K562 (cell line): Measurements from ENCODE around the gene LRRC3C. TPM values are rescaled to one million over a fixed set of nuclear protein-coding genes. Genes with fewer than 3 reads are reported as not detected.
A peak's percentile ranks its signal among the peaks of the same experiment; 100 is the strongest.

Experiments used
- ATAC-seq: fragments of 200-7000 bp; cut with Tn5 transposase; 3 replicates; pipeline ENCODE4 v1.9.1; 2020; ENCODE audit warnings: moderate library complexity
- BruUV-seq: library from RNA; stranded (reverse); fragments of 400-500 nt; replicated peaks from 2 replicates; lab custom pipeline; 2021; lab: Mats Ljungman, UMichigan
- CTCF ChIA-PET: fragments of 300-600 bp; formaldehyde crosslinking; extraction: SDS; loops from one replicate; lab custom pipeline; 2021; ENCODE audit warnings: low intra/inter-chr PET ratio; lab: Yijun Ruan, JAX
- POLR2A ChIA-PET: fragments of 300-600, 350-650 bp; sonication (Branson Sonifier 250); formaldehyde crosslinking; extraction: SDS; loops from one replicate; lab custom pipeline; 2021; ENCODE audit warnings: antibody characterized with exemption, inconsistent platforms; lab: Yijun Ruan, JAX
- DNase-seq, 4 experiments: peaks; one replicate each; pipeline versions ENCODE4 v3.0.0 to v3.0.0-alpha.2; 2011 to 2018; ENCODE audit warnings: low spot score in 3 of 4, mixed read lengths in 3 of 4; ENCODE audit errors: extremely low read depth in 1 of 4
- FAIRE-seq: peaks from 2 replicates; lab custom pipeline; 2011; peaks lifted over from hg19 to GRCh38; lab: Jason Lieb, UNC
- H2AFZ ChIP-seq: 2 replicates; pipeline ENCODE4 v1.6.0; 2011; ENCODE audit warnings: low read depth, low read length, control low read depth, inconsistent platforms
- H3K27ac ChIP-seq: fragments of 200-600 bp; 3 replicates; pipeline ENCODE4 v1.8.0; 2011; ENCODE audit warnings: low read depth, mild to moderate bottlenecking, control low read depth, inconsistent platforms, low read length, moderate library complexity, mixed read lengths; ENCODE audit errors: extremely low read depth
- H3K27me3 ChIP-seq, 2 experiments: fragments of 300-600 bp in 1 of 2; 2 replicates in 1 of 2; 3 replicates in 1 of 2; pipeline versions ENCODE4 v1.6.0 to v1.8.0; 2011; ENCODE audit warnings: inconsistent platforms in 2 of 2, low read length in 2 of 2, mild to moderate bottlenecking in 1 of 2, mixed read lengths in 1 of 2, moderate library complexity in 1 of 2; ENCODE audit not compliant: control insufficient read depth in 2 of 2, insufficient read depth in 2 of 2
- H3K36me3 ChIP-seq: fragments of 300-600 bp; 3 replicates; pipeline ENCODE4 v1.8.0; 2011; ENCODE audit warnings: mild to moderate bottlenecking, low read length, inconsistent platforms; ENCODE audit not compliant: control insufficient read depth, insufficient read depth
- H3K4me1 ChIP-seq, 2 experiments: fragments of 200-600 bp in 1 of 2; replicated peaks in 1 of 2; 2 replicates in 1 of 2; 3 replicates in 1 of 2; pipeline versions ENCODE4 v1.5.1 to v1.8.0; 2011; ENCODE audit warnings: inconsistent platforms in 2 of 2, low read length in 2 of 2, mild to moderate bottlenecking in 1 of 2, mixed read lengths in 1 of 2, moderate library complexity in 1 of 2; ENCODE audit not compliant: control insufficient read depth in 2 of 2, insufficient read depth in 2 of 2
- H3K4me2 ChIP-seq: 2 replicates; pipeline ENCODE4 v1.6.1; 2011; ENCODE audit warnings: low read length, control low read depth, inconsistent platforms, mixed read lengths; ENCODE audit not compliant: insufficient read depth
- H3K4me3 ChIP-seq: fragments of 200-600 bp; sonication (generic), shearing (Covaris generic); 2 replicates; pipeline ENCODE4 v1.5.1; 2016; ENCODE audit warnings: control low read depth, inconsistent platforms
- H3K79me2 ChIP-seq: fragments of 200-600 bp; 3 replicates; pipeline ENCODE4 v1.8.0; 2011; ENCODE audit warnings: low read length, inconsistent platforms; ENCODE audit not compliant: control insufficient read depth, insufficient read depth
- H3K9ac ChIP-seq, 2 experiments: 2 replicates each; pipeline versions ENCODE4 v1.6.0 to v1.6.1; 2011; ENCODE audit warnings: low read depth in 2 of 2, low read length in 2 of 2, control low read depth in 1 of 2, inconsistent platforms in 1 of 2, mild to moderate bottlenecking in 1 of 2, mixed read lengths in 1 of 2; ENCODE audit not compliant: insufficient read depth in 1 of 2
- H3K9me1 ChIP-seq: one replicate; pipeline ENCODE4 v1.6.0; 2011; ENCODE audit warnings: inconsistent platforms, mild to moderate bottlenecking, low read length, moderate library complexity; ENCODE audit not compliant: control insufficient read depth, insufficient read depth
- H3K9me3 ChIP-seq: replicated peaks from 2 replicates; pipeline ENCODE4 v1.5.1; 2011; ENCODE audit warnings: low read depth, low read length, inconsistent platforms; ENCODE audit not compliant: control insufficient read depth, insufficient read depth
- H4K20me1 ChIP-seq: replicated peaks from 2 replicates; pipeline ENCODE4 v1.6.1; 2011; ENCODE audit warnings: low read length, inconsistent platforms, mixed read lengths; ENCODE audit not compliant: control insufficient read depth, insufficient read depth
- CBX1 ChIP-seq: sonication (generic); IDR thresholded peaks from 2 replicates; pipeline ENCODE4 v1.6.1; 2016; ENCODE audit warnings: antibody characterized with exemption, low read depth, mild to moderate bottlenecking
- CCAR2 ChIP-seq: fragments of 200-400 bp; formaldehyde crosslinking; IDR thresholded peaks from 2 replicates; pipeline ENCODE4 v1.6.1; 2017; ENCODE audit warnings: mild to moderate bottlenecking, low read depth, low read length
- CHD1 ChIP-seq: fragments of 200-600 bp; sonication (generic); IDR thresholded peaks from one replicate; pipeline ENCODE4 v1.6.1; 2012; ENCODE audit warnings: mild to moderate bottlenecking, moderate library complexity, low read length, inconsistent platforms
- FOXK2 ChIP-seq, 2 experiments: fragments of 450-650 bp; IDR thresholded peaks in 1 of 2; conservative IDR thresholded peaks in 1 of 2; 2 replicates each; pipeline ENCODE4 v1.6.1; 2016; ENCODE audit warnings: low read depth in 2 of 2, mild to moderate bottlenecking in 1 of 2
- MTA1 ChIP-seq: fragments of 450-650 bp; IDR thresholded peaks from 2 replicates; pipeline ENCODE4 v1.6.1; 2017; ENCODE audit warnings: borderline replicate concordance
- POLR2AphosphoS5 ChIP-seq: IDR thresholded peaks from 2 replicates; pipeline ENCODE4 v1.6.1; 2011; ENCODE audit warnings: mild to moderate bottlenecking, low read depth, low read length, moderate library complexity; ENCODE audit not compliant: control insufficient read depth, insufficient read depth
- SUPT5H ChIP-seq: fragments of 450-650 bp; IDR thresholded peaks from 2 replicates; pipeline ENCODE4 v1.6.1; 2016
- TAF7 ChIP-seq: fragments of 450-650 bp; IDR thresholded peaks from 2 replicates; pipeline ENCODE4 v1.6.1; 2016; ENCODE audit warnings: missing genetic modification characterization, missing compliant biosample characterization
- TCF7 ChIP-seq: sonication (generic); IDR thresholded peaks from 2 replicates; pipeline ENCODE4 v1.6.1; 2016; ENCODE audit warnings: antibody characterized with exemption, borderline replicate concordance
- TSHZ1 ChIP-seq: fragments of 250-450 bp; sonication (Bioruptor Pico); IDR thresholded peaks from 2 replicates; pipeline ENCODE4 v1.4.0; 2020; ENCODE audit warnings: mild to moderate bottlenecking, moderate library complexity
- WGBS: fragments of 100-300 bp; shearing (Covaris generic); methylation state at CpG from one replicate; pipeline ENCODE4 v1.1.6; 2016; ENCODE audit warnings: low coverage, mixed read lengths; ENCODE audit not compliant: insufficient coverage; ENCODE audit errors: missing lambda C conversion rate; 5-methylcytosine and 5-hydroxymethylcytosine counted together
- in situ Hi-C: fragments of 300-500 bp; cut with MboI; formaldehyde crosslinking; loops from 4 replicates; pipeline ENCODE4 v1.15.0; 2018; ENCODE audit warnings: inconsistent platforms, mixed read lengths
- intact Hi-C: fragments of 100-400 bp; cut with micrococcal nuclease; formaldehyde crosslinking; loops from 2 replicates; pipeline ENCODE4 v1.14.2; 2022
- polyA plus RNA-seq, 8 experiments: library from polyadenylated mRNA; depleted of rRNA in 4 of 8; stranded (reverse) in 5 of 8; unstranded in 3 of 8; fragments of >200 nt; fragmentation: Nextera tagmentation in 2 of 8; fragmentation: Illumina TruSeq in 1 of 8; extraction: Ambion mirVana in 2 of 8; extraction: Trizol in 1 of 8; gene quantifications; 2 replicates each; pipeline versions ENCODE4 v1.2.1 to v1.2.3, GENCODE V29; 2011 to 2014; ENCODE audit warnings: inconsistent platforms in 1 of 8, missing spikeins in 1 of 8
- total RNA-seq, 7 experiments: library from RNA; depleted of rRNA in 6 of 7; stranded (reverse); fragments of >200 nt in 6 of 7; fragmentation: Illumina TruSeq in 2 of 7; extraction: Trizol in 2 of 7; gene quantifications; 2 replicates each; pipeline versions ENCODE4 v1.2.1 to v1.2.3, GENCODE V29; 2011 to 2021; ENCODE audit warnings: low replicate concordance in 1 of 7

LRRC3C gene
- total and polyA plus RNA-seq, 9 of the 15 experiments (the other 6 are each of a cell fraction or from before 2014, with no cell fraction given): not detected

- 0% methylated on average over 15 of the region's 15 CpGs for WGBS
- FAIRE-seq: peak; percentile 51
These were observed 53.7 kb downstream of the LRRC3C start for GRCh38 chr17:39981207-39981741.

GRCh38 chr17:39981766-39982375 lies 54.3 kb downstream of the LRRC3C start:
- no peak for TF ChIP-seq MTA1
- no peak; the same call in 1 of the 2 replicates for TF ChIP-seq SUPT5H
- TF ChIP-seq TSHZ1: 0 out of 2 replicates have a peak, but pooled peaks have one; percentile 7
- 0 out of 4 replicates have a peak, but pooled peaks of 1 of the 2 experiments have one; percentile 2 for TF ChIP-seq FOXK2 (conservative IDR thresholded peaks at IDR 0.05 in 1 of 2, IDR thresholded peaks at IDR 0.05 in 1 of 2; ENCODE audit: low read depth in 2 of 2)
- 0 out of 2 replicates have a peak, but pooled peaks have one; percentile 12 for TF ChIP-seq TAF7 (tag)
- intact Hi-C loops: no loop called here
- in situ Hi-C loops: no loop called here
- Histone ChIP-seq H3K4me1 (peaks cover 5 to 12% of the 10 kb centered on the region in 2 experiments; a peak in 3 of 5 replicates), H4K20me1 (peaks cover 10% of the 10 kb centered on the region), H3K79me2 (peaks cover 39% of the 10 kb centered on the region), H3K9me1 (no peaks in the 10 kb centered on the region), H2AFZ (no peak overlapping the region), H3K4me2 (peak overlapping the region; percentile 92), H3K36me3 (peaks cover 49% of the 10 kb centered on the region), H3K9ac (peak overlapping the region; percentile 98 to 100), H3K9me3 (no peaks in the 10 kb centered on the region), H3K4me3 (peak overlapping the region; percentile 98), H3K27ac (peak overlapping the region; percentile 98), H3K27me3 (no peaks in the 10 kb centered on the region)
- ATAC-seq (no peak), DNase-seq (no peak), FAIRE-seq (peak; percentile 62)
- BruUV-seq: TSS peak; percentile 54
- CTCF ChIA-PET: no interaction called here
- WGBS: 2% methylated on average over 7 of the region's 7 CpGs
- POLR2A ChIA-PET: interaction anchor here (0.6 to 3.7 kb wide), 7 partner anchors 11 to 153 kb away, joined by 3 to 14 read pairs (median 4); partner anchors contain the start of gene CSF3

More at GRCh38 chr17:39981207-39981741, 53.7 kb downstream of the LRRC3C start:
- in situ Hi-C loops: no loop called here
- DNase-seq: peak in 2 of 4 experiments; percentile 34 to 37
- peaks cover 5 to 12% of the 10 kb centered on the region in 2 experiments; a peak in 3 of 5 replicates for H3K4me1 ChIP-seq
- H3K9me1 ChIP-seq: no peaks in the 10 kb centered on the region
- peak overlapping the region; percentile 60; the same call in 1 of the 2 replicates for H2AFZ ChIP-seq
- peak overlapping the region; percentile 98 for H3K4me3 ChIP-seq
- ChIA-PET POLR2A (interaction anchor here (0.7 to 3.7 kb wide), 11 partner anchors 10 to 781 kb away, joined by 3 to 16 read pairs (median 4); partner anchors contain the start of gene RPL19), CTCF (interaction anchor here (1.1 to 1.4 kb wide), 2 partner anchors 22 to 359 kb away, joined by 3 to 13 read pairs; no protein-coding TSS in a partner anchor)
- peak overlapping the region; percentile 98 for H3K27ac ChIP-seq
- peaks cover 39% of the 10 kb centered on the region for H3K79me2 ChIP-seq
- intact Hi-C loops: no loop called here
- H4K20me1 ChIP-seq: peaks cover 10% of the 10 kb centered on the region
- TF ChIP-seq POLR2AphosphoS5 (no peak; the same call in 1 of the 2 replicates), CHD1 (peak; percentile 25), FOXK2 (conservative IDR thresholded peaks at IDR 0.05 in 1 of 2, IDR thresholded peaks at IDR 0.05 in 1 of 2; ENCODE audit: low read depth in 2 of 2) (0 out of 4 replicates have a peak, but pooled peaks of 1 of the 2 experiments have one; percentile 17), CCAR2 (no peak), CBX1 (no peak), TCF7 (0 out of 2 replicates have a peak, but pooled peaks have one; percentile 2)
- peaks cover 43% of the 10 kb centered on the region for H3K36me3 ChIP-seq
- peak overlapping the region; percentile 92 for H3K4me2 ChIP-seq
- peak; percentile 4 for ATAC-seq
- no TSS peak for BruUV-seq
- H3K27me3 ChIP-seq: no peaks in the 10 kb centered on the region
- H3K9ac ChIP-seq: peak overlapping the region; percentile 98 to 100
- H3K9me3 ChIP-seq: no peaks in the 10 kb centered on the region
